OCI-LY7 (cell line): Measurements from ENCODE around the gene CCN6.

Source experiments
- CTCF ChIP-seq: fragments of 200-600 bp; sonication (generic); conservative IDR thresholded peaks from 2 replicates; pipeline ENCODE4 v1.5.1; 2014; ENCODE audit warnings: mild to moderate bottlenecking, antibody characterized with exemption, low read length, moderate library complexity, mixed read lengths
- EZH2phosphoT487 ChIP-seq: fragments of 200-600 bp; sonication (generic); IDR thresholded peaks from 2 replicates; pipeline ENCODE4 v1.6.1; 2018; ENCODE audit warnings: low read depth, borderline replicate concordance, mild to moderate bottlenecking, mixed run types, antibody characterized with exemption, low read length, moderate library complexity, mixed read lengths

GRCh38 chr6:112017760-112018537, 36.0 kb upstream of the CCN6 start:
- TF ChIP-seq CTCF (no peak), EZH2phosphoT487 (no peak)
